Thoracic aorta (tissue), 2 donors: Measurements from ENCODE around the gene ADCY7. TPM values are rescaled to one million over a fixed set of nuclear protein-coding genes. Genes with fewer than 3 reads are reported as not detected.

ENCODE experiments used
- ATAC-seq: fragments of 150-250 bp; one replicate; pipeline ENCODE4 v1.8.0; 2017; ENCODE audit warnings: low read depth; ENCODE audit not compliant: insufficient number of reproducible peaks, low FRiP score
- DNase-seq: peaks from one replicate; pipeline ENCODE4 v3.0.0-alpha.2; 2020; ENCODE audit warnings: low spot score
- H3K27ac ChIP-seq, 2 donors: fragments of 200-600 bp; sonication (generic); 1 replicate in 1 of 2; 2 replicates in 1 of 2; pipeline ENCODE4 v1.5.1; 2016; ENCODE audit warnings: mild to moderate bottlenecking in 2 of 2, moderate library complexity in 2 of 2
- H3K27me3 ChIP-seq: fragments of 200-600 bp; sonication (generic); replicated peaks from 2 replicates; pipeline ENCODE4 v1.6.0; 2016; ENCODE audit warnings: mild to moderate bottlenecking; ENCODE audit not compliant: insufficient read depth
- H3K36me3 ChIP-seq: fragments of 200-600 bp; sonication (generic); one replicate; pipeline ENCODE4 v1.5.1; 2016
- H3K4me1 ChIP-seq, 2 donors: fragments of 200-600 bp; sonication (generic); 1 replicate in 1 of 2; 2 replicates in 1 of 2; pipeline versions ENCODE4 v1.5.1 to v1.6.0; 2016; ENCODE audit warnings: low read depth in 2 of 2, mild to moderate bottlenecking in 1 of 2; ENCODE audit not compliant: control insufficient read depth in 1 of 2
- H3K4me3 ChIP-seq: fragments of 200-600 bp; sonication (generic); 2 replicates; pipeline ENCODE4 v1.5.1; 2016; ENCODE audit warnings: mild to moderate bottlenecking
- H3K9me3 ChIP-seq: fragments of 200-600 bp; sonication (generic); 2 replicates; pipeline ENCODE4 v1.5.1; 2016
- total RNA-seq, 2 donors: library from RNA; depleted of rRNA; stranded (reverse); fragments of >200 nt; gene quantifications; one replicate each; pipeline versions ENCODE4 v1.1.0 to v1.2.3, GENCODE V29; 2016
- TF ChIP-seq, protein P1 (sequence below): fragments of 200-600 bp; sonication (generic); IDR thresholded peaks from one replicate; pipeline ENCODE4 v1.5.1; 2019; ENCODE audit warnings: antibody characterized with exemption

The ADCY7 gene
- total RNA-seq, 2 donors from 2014 or later, result 35.9 to 39.8 TPM

DNA sequence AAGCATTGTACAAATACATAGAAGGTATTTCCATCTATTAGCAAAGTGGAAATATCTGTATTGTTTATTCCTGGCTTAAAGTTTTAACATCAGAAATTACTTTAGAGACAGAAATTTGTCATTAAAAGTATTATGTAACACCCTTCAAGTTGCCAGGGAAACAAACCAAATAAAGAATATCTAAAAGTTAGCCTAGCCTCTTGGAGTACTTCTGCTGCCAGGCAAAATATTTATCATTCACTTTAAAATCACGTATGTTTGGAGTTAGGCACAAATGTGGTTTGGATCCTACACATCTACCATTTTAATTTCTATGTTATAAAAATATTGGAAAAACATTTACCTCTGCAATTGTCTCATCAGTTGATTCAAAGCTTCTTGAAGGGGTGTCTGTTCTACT lies 87.7 kb downstream of the ADCY7 start:
- DNase-seq, result no peak
- H3K4me1 ChIP-seq, result peaks cover 7 to 17% of the 10 kb centered on the region in 2 donors
- ATAC-seq, result no peak
- no peaks in the 10 kb centered on the region for H3K9me3 ChIP-seq
- TF ChIP-seq, protein P1, sequence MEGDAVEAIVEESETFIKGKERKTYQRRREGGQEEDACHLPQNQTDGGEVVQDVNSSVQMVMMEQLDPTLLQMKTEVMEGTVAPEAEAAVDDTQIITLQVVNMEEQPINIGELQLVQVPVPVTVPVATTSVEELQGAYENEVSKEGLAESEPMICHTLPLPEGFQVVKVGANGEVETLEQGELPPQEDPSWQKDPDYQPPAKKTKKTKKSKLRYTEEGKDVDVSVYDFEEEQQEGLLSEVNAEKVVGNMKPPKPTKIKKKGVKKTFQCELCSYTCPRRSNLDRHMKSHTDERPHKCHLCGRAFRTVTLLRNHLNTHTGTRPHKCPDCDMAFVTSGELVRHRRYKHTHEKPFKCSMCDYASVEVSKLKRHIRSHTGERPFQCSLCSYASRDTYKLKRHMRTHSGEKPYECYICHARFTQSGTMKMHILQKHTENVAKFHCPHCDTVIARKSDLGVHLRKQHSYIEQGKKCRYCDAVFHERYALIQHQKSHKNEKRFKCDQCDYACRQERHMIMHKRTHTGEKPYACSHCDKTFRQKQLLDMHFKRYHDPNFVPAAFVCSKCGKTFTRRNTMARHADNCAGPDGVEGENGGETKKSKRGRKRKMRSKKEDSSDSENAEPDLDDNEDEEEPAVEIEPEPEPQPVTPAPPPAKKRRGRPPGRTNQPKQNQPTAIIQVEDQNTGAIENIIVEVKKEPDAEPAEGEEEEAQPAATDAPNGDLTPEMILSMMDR, result no peak
- no peaks in the 10 kb centered on the region for H3K27me3 ChIP-seq
- H3K27ac ChIP-seq, result peak overlapping the region; percentile 66 to 69
- no peak overlapping the region for H3K4me3 ChIP-seq
- peaks cover 3% of the 10 kb centered on the region for H3K36me3 ChIP-seq

DNA sequence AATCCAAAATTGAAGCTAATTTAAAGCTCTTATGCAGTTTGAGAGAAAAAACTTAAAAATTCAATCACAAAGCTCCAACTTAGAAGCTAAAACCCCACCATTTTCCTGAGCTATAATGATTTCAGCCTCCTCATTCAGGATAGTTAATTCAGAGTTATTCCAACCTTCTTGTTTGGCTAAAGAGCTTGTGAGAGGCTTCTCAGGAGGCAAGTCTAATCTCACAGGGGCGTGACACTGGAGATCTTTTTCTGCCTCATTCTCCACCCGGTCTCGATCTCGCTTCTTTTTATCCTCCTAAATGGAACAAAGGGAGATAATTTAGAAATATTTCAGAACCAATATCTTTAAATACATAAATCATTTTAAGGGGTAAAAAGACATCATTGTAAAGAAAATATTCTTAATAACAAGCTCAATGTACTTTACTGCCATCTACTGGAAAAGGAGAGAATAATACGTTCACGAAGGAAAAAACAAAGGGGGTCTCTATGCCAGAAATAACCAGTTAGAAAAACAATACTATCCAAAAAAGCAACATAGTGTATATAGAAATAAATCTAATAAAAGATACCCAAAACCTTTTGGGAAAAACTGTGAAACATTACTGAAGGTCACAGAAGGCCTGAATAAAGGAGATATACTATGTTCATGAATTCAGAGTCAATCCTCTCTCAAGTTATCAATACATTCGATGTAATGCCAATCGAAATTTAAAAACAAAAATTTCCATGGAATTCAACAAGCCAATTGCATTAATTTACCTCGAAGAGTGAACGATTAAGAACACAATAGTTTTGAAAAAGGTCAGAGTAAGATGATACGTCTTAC lies 88.5 kb downstream of the ADCY7 start:
- H3K36me3 ChIP-seq, result peaks cover 3% of the 10 kb centered on the region
- TF ChIP-seq, protein P1, result peak; percentile 52

GRCh38 chr16:50359626-50360025 lies 93.3 kb downstream of the ADCY7 start:
- Histone ChIP-seq H3K27me3 (no peaks in the 10 kb centered on the region), H3K4me1 (peaks cover 5 to 25% of the 10 kb centered on the region in 2 donors), H3K36me3 (no peaks in the 10 kb centered on the region), H3K4me3 (no peak overlapping the region), H3K27ac (peak overlapping the region; percentile 10 to 74), H3K9me3 (no peaks in the 10 kb centered on the region)
- ATAC-seq (no peak), DNase-seq (no peak)
- TF ChIP-seq, protein P1, result no peak

More for the DNA sequence above, 88.5 kb downstream of the ADCY7 start:
- Histone ChIP-seq H3K4me3 (no peak overlapping the region), H3K9me3 (no peaks in the 10 kb centered on the region), H3K4me1 (peaks cover 7 to 24% of the 10 kb centered on the region in 2 donors), H3K27me3 (no peaks in the 10 kb centered on the region), H3K27ac (peak overlapping the region; percentile 66 to 69)
- ATAC-seq (no peak), DNase-seq (no peak)

DNA sequence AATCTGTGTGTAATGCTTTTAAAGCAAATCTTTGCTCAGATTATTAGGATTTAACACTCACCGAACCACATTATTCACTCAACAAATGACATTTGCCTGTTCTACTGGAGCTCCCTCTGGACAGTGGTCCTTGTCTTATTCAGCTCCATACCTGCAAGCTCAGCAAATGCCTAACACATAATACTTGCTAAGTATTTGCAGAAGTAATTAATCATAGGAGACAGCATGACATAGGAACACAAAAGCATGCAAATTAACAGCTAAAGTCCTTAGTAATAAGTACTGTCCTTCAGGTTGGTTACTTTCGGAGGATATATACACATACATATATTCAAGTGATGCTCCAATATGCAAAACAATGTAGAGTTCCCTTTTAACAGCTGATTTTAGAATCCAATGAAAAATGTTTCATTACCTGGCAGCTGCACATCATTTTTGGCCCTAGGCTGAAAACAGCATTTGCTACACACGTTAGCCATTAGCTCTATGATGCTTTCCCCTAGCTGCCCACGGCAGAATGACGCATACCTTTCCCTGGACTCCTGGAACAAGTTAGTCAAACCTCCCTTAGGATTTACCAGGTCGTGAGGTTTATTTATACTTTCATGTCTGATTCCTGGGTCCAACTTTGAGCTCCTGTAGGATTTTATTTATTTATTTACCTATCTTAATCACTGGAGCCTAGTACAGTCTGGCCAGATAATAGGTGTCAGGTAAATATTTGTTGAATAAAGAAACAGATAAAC lies 93.9 kb downstream of the ADCY7 start:
- no peak for DNase-seq
- Histone ChIP-seq H3K9me3 (no peaks in the 10 kb centered on the region), H3K4me1 (peaks cover 3 to 28% of the 10 kb centered on the region in 2 donors), H3K4me3 (no peak overlapping the region), H3K36me3 (no peaks in the 10 kb centered on the region), H3K27me3 (no peaks in the 10 kb centered on the region), H3K27ac (peak overlapping the region; percentile 74 to 75)
- TF ChIP-seq, protein P1, result no peak
- ATAC-seq, result peak; percentile 84

GRCh38 chr16:50360779-50361178 lies 94.4 kb downstream of the ADCY7 start:
- no peaks in the 10 kb centered on the region for H3K27me3 ChIP-seq
- H3K27ac ChIP-seq, result peak overlapping the region; percentile 74 to 75
- peaks cover 5 to 33% of the 10 kb centered on the region in 2 donors for H3K4me1 ChIP-seq
- TF ChIP-seq, protein P1, result no peak
- H3K4me3 ChIP-seq, result no peak overlapping the region
- no peaks in the 10 kb centered on the region for H3K9me3 ChIP-seq
- ATAC-seq (peak; percentile 41), DNase-seq (no peak)
- H3K36me3 ChIP-seq, result no peaks in the 10 kb centered on the region
